GM19023 (cell line): ENCODE measurements around the gene DCBLD1.

Source experiments
- ATAC-seq: cut with Tn5 transposase; IDR thresholded peaks from one replicate; pipeline ENCODE4 v1.9.1; 2021; ENCODE audit warnings: mild to moderate bottlenecking, moderate library complexity; ENCODE audit not compliant: unreplicated experiment

Gene DCBLD1

GRCh38 chr6:117469791-117470190 lies 12.7 kb upstream of the DCBLD1 start:
- ATAC-seq, result no peak

GRCh38 chr6:117472667-117473066 lies 9.8 kb upstream of the DCBLD1 start:
- no peak for ATAC-seq

GRCh38 chr6:117473401-117473800 lies 9.1 kb upstream of the DCBLD1 start:
- no peak for ATAC-seq

- peak; percentile 16 for ATAC-seq
These were observed 4.3 kb upstream of the DCBLD1 start for GRCh38 chr6:117477988-117478852.

- ATAC-seq, result no peak
These were observed 3.6 kb upstream of the DCBLD1 start for GRCh38 chr6:117478853-117479231.

- no peak for ATAC-seq
These were observed 1.8 kb upstream of the DCBLD1 start for GRCh38 chr6:117480651-117481050.

GRCh38 chr6:117481278-117481925 lies 1.1 kb upstream of the DCBLD1 start:
- no peak for ATAC-seq

- ATAC-seq, result peak; percentile 0
These were observed 591 bp upstream of the DCBLD1 start for GRCh38 chr6:117481926-117482239.

- peak; percentile 15 for ATAC-seq
These were observed 650 bp downstream of the DCBLD1 start for GRCh38 chr6:117483004-117483644.

- peak; percentile 3 for ATAC-seq
These were observed 1.2 kb downstream of the DCBLD1 start for GRCh38 chr6:117483645-117484016.

- no peak for ATAC-seq
These were observed 1.7 kb downstream of the DCBLD1 start for GRCh38 chr6:117484052-117484646.

- ATAC-seq, result no peak
These were observed 3.0 kb downstream of the DCBLD1 start for GRCh38 chr6:117485433-117485832.

GRCh38 chr6:117487821-117488220 lies 5.3 kb downstream of the DCBLD1 start:
- ATAC-seq, result no peak

- ATAC-seq, result no peak
These were observed 6.5 kb downstream of the DCBLD1 start for GRCh38 chr6:117489003-117489402.

- ATAC-seq, result no peak
These were observed 9.4 kb downstream of the DCBLD1 start for GRCh38 chr6:117491916-117492315.

GRCh38 chr6:117493470-117493869 lies 11.0 kb downstream of the DCBLD1 start:
- no peak for ATAC-seq

- ATAC-seq, result no peak
These were observed 11.8 kb downstream of the DCBLD1 start for GRCh38 chr6:117494283-117494682.

- no peak for ATAC-seq
These were observed 12.3 kb downstream of the DCBLD1 start for GRCh38 chr6:117494694-117495318.

- ATAC-seq, result no peak
These were observed 13.0 kb downstream of the DCBLD1 start for GRCh38 chr6:117495425-117495824.

GRCh38 chr6:117495869-117496268 lies 13.4 kb downstream of the DCBLD1 start:
- no peak for ATAC-seq

- ATAC-seq, result peak; percentile 41
These were observed 14.0 kb downstream of the DCBLD1 start for GRCh38 chr6:117496383-117496990.
